PC-9 (cell line): ENCODE data around the gene GAPDHS. TPM values are rescaled to one million over a fixed set of nuclear protein-coding genes. Genes with fewer than 3 reads are reported as not detected.

Experiments
- BruUV-seq: library from RNA; stranded (reverse); fragments of 400-500 nt; replicated peaks from 2 replicates; lab custom pipeline; 2021; lab: Mats Ljungman, UMichigan
- CTCF ChIA-PET: fragments of 300-600 bp; sonication (Branson Sonifier 250); formaldehyde crosslinking; loops from one replicate; lab custom pipeline; 2022; ENCODE audit warnings: antibody characterized with exemption; lab: Charles Lee
- POLR2A ChIA-PET: fragments of 300-600 bp; sonication (Branson Sonifier 250); formaldehyde crosslinking; loops from one replicate; lab custom pipeline; 2022; ENCODE audit warnings: antibody characterized with exemption; ENCODE audit not compliant: unreplicated experiment; lab: Charles Lee
- DNase-seq, 2 experiments: peaks; one replicate each; pipeline versions ENCODE4 v3.0.0 to v3.0.0-alpha.2; 2015 to 2022; ENCODE audit warnings: mixed read lengths in 1 of 2
- H2AFZ ChIP-seq: fragments of 200-600 bp; sonication (generic); 2 replicates; pipeline ENCODE4 v1.8.1; 2017; ENCODE audit warnings: antibody characterized with exemption
- H3F3A ChIP-seq: fragments of 200-600 bp; sonication (generic); 2 replicates; pipeline ENCODE4 v1.8.1; 2017; ENCODE audit warnings: antibody characterized with exemption, mild to moderate bottlenecking, low read depth; ENCODE audit not compliant: insufficient read depth
- H3K27ac ChIP-seq: fragments of 200-600 bp; sonication (generic); 2 replicates; pipeline ENCODE4 v1.6.1; 2016; ENCODE audit warnings: mixed run types
- H3K27me3 ChIP-seq: fragments of 200-600 bp; sonication (generic); 2 replicates; pipeline ENCODE4 v1.6.1; 2016; ENCODE audit warnings: low read depth, mixed run types; ENCODE audit not compliant: insufficient read depth
- H3K36me3 ChIP-seq: fragments of 200-600 bp; sonication (generic); 2 replicates; pipeline ENCODE4 v1.6.1; 2016; ENCODE audit warnings: low read depth, mixed run types
- H3K4me1 ChIP-seq: fragments of 200-600 bp; sonication (generic); replicated peaks from 2 replicates; pipeline ENCODE4 v1.6.1; 2016; ENCODE audit warnings: mixed run types; ENCODE audit not compliant: insufficient read depth
- H3K4me2 ChIP-seq: fragments of 200-600 bp; sonication (generic); 2 replicates; pipeline ENCODE4 v1.6.1; 2017; ENCODE audit warnings: mixed run types
- H3K4me3 ChIP-seq: fragments of 200-600 bp; sonication (generic); 2 replicates; pipeline ENCODE4 v1.6.1; 2016; ENCODE audit warnings: mixed run types
- H3K79me2 ChIP-seq: fragments of 200-600 bp; sonication (generic); 2 replicates; pipeline ENCODE4 v1.6.1; 2017; ENCODE audit warnings: low read depth, mixed run types
- H3K9me2 ChIP-seq: fragments of 200-600 bp; sonication (generic); 2 replicates; pipeline ENCODE4 v1.8.1; 2017; ENCODE audit warnings: mild to moderate bottlenecking; ENCODE audit not compliant: insufficient read depth
- H3K9me3 ChIP-seq: fragments of 200-600 bp; sonication (generic); 2 replicates; pipeline ENCODE4 v1.8.1; 2016; ENCODE audit warnings: low read depth; ENCODE audit not compliant: insufficient read depth
- H4K20me1 ChIP-seq: fragments of 200-600 bp; sonication (generic); 2 replicates; pipeline ENCODE4 v1.8.1; 2017; ENCODE audit not compliant: insufficient read depth
- CTCF ChIP-seq: fragments of 200-600 bp; sonication (generic); conservative IDR thresholded peaks from 2 replicates; pipeline ENCODE4 v1.6.1; 2017; ENCODE audit warnings: mixed run types, antibody characterized with exemption, mild to moderate bottlenecking, moderate library complexity
- EZH2 ChIP-seq: fragments of 200-600 bp; sonication (generic); IDR thresholded peaks from 2 replicates; pipeline ENCODE4 v1.8.0; 2017; ENCODE audit warnings: antibody characterized with exemption, low read depth
- intact Hi-C: fragments of 100-400 bp; cut with micrococcal nuclease; formaldehyde crosslinking; loops from one replicate; pipeline ENCODE4 v1.10.0; 2022; ENCODE audit not compliant: unreplicated experiment
- total RNA-seq: library from RNA; stranded (reverse); gene quantifications from 2 replicates; pipeline ENCODE4 v1.2.3, GENCODE V29; 2021

GAPDHS gene
- total RNA-seq, 1 experiment from 2014 or later: not detected

- no peak overlapping the region for H3K4me2 ChIP-seq
- no peaks in the 10 kb centered on the region for H3K36me3 ChIP-seq
- ChIA-PET POLR2A (no interaction called here), CTCF (no interaction called here)
- H3K4me3 ChIP-seq: no peak overlapping the region
- H3K27ac ChIP-seq: no peak overlapping the region
- H4K20me1 ChIP-seq: no peaks in the 10 kb centered on the region
- BruUV-seq: no TSS peak
- H3K9me3 ChIP-seq: no peaks in the 10 kb centered on the region
- H3K4me1 ChIP-seq: no peaks in the 10 kb centered on the region
- no peaks in the 10 kb centered on the region for H3F3A ChIP-seq
- intact Hi-C loops: no loop called here
- H3K9me2 ChIP-seq: no peaks in the 10 kb centered on the region
- TF ChIP-seq CTCF: no peak
- no peak for TF ChIP-seq EZH2
- no peaks in the 10 kb centered on the region for H3K79me2 ChIP-seq
- no peak overlapping the region for H2AFZ ChIP-seq
- DNase-seq: no peak
- H3K27me3 ChIP-seq: peaks cover 27% of the 10 kb centered on the region
Measured at GRCh38 chr19:35569281-35569781, 36.1 kb downstream of the GAPDHS start.

- POLR2A ChIA-PET: no interaction called here
- no peak for DNase-seq
- CTCF ChIA-PET: interaction anchor here (0.6 kb wide), 1 partner anchor 8 kb away, joined by 5 read pairs; the partner anchor contains the start of gene ATP4A
- Histone ChIP-seq H3K4me2 (no peak overlapping the region), H3K27ac (no peak overlapping the region), H4K20me1 (no peaks in the 10 kb centered on the region), H3K27me3 (peaks cover 38% of the 10 kb centered on the region), H3K9me3 (peaks cover 2% of the 10 kb centered on the region), H3K4me3 (no peak overlapping the region), H3K36me3 (no peaks in the 10 kb centered on the region), H2AFZ (no peak overlapping the region), H3K4me1 (no peaks in the 10 kb centered on the region), H3F3A (no peaks in the 10 kb centered on the region), H3K9me2 (no peaks in the 10 kb centered on the region), H3K79me2 (no peaks in the 10 kb centered on the region)
- TF ChIP-seq EZH2 (no peak), CTCF (no peak)
- intact Hi-C loops: no loop called here
- no TSS peak for BruUV-seq
Measured at GRCh38 chr19:35571406-35571965, 38.2 kb downstream of the GAPDHS start.

GRCh38 chr19:35577918-35578317 is 44.7 kb downstream of the GAPDHS start:
- TF ChIP-seq CTCF (no peak), EZH2 (no peak)
- POLR2A ChIA-PET: no interaction called here
- H3K36me3 ChIP-seq: no peaks in the 10 kb centered on the region
- H3K4me1 ChIP-seq: no peaks in the 10 kb centered on the region
- CTCF ChIA-PET: no interaction called here
- intact Hi-C loops: no loop called here
- peaks cover 5% of the 10 kb centered on the region for H3K9me3 ChIP-seq
- no TSS peak for BruUV-seq
- H3K27ac ChIP-seq: no peak overlapping the region
- no peak for DNase-seq
- no peaks in the 10 kb centered on the region for H3K9me2 ChIP-seq
- H3K4me3 ChIP-seq: no peak overlapping the region
- peaks cover 51% of the 10 kb centered on the region for H3K27me3 ChIP-seq
- no peaks in the 10 kb centered on the region for H4K20me1 ChIP-seq
- no peak overlapping the region for H3K4me2 ChIP-seq
- H3F3A ChIP-seq: no peaks in the 10 kb centered on the region
- no peak overlapping the region for H2AFZ ChIP-seq
- H3K79me2 ChIP-seq: no peaks in the 10 kb centered on the region
